Endothelial cell of umbilical vein (primary cell): ENCODE measurements around the gene KCNG3. TPM values are rescaled to one million over a fixed set of nuclear protein-coding genes. Genes with fewer than 3 reads are reported as not detected.

Experiments used
- BruUV-seq: library from RNA; stranded (reverse); fragments of 400-500 nt; replicated peaks from 2 replicates; lab custom pipeline; 2021; lab: Mats Ljungman, UMichigan
- CTCF ChIA-PET: fragments of 300-600, 350-600 bp; sonication (Branson Sonifier 250); formaldehyde crosslinking; loops from one replicate; lab custom pipeline; 2021; ENCODE audit warnings: antibody characterized with exemption, inconsistent platforms; lab: Charles Lee
- POLR2A ChIA-PET: fragments of 300-600, 350-600 bp; sonication (Branson Sonifier 250); formaldehyde crosslinking; loops from one replicate; lab custom pipeline; 2021; ENCODE audit warnings: antibody characterized with exemption, inconsistent platforms; lab: Charles Lee
- DNase-seq: peaks from one replicate; pipeline ENCODE4 v3.0.0-alpha.2; 2011; ENCODE audit warnings: low read depth, low spot score
- FAIRE-seq: peaks from 2 replicates; lab custom pipeline; 2011; peaks lifted over from hg19 to GRCh38; lab: Jason Lieb, UNC
- H2AFZ ChIP-seq: 2 replicates; pipeline ENCODE4 v1.6.0; 2012; ENCODE audit warnings: low read depth, low read length, control low read depth, inconsistent platforms
- H3K27ac ChIP-seq: 2 replicates; pipeline ENCODE4 v1.5.1; 2011; ENCODE audit warnings: low read depth, mild to moderate bottlenecking, control low read depth, low read length, moderate library complexity; ENCODE audit not compliant: insufficient read depth
- H3K27me3 ChIP-seq, 2 experiments: 2 replicates each; pipeline versions ENCODE4 v1.6.0 to v1.6.1; 2011; ENCODE audit warnings: low read length in 2 of 2, mixed read lengths in 1 of 2; ENCODE audit not compliant: control insufficient read depth in 2 of 2, insufficient read depth in 2 of 2
- H3K36me3 ChIP-seq, 2 experiments: 2 replicates in 1 of 2; 3 replicates in 1 of 2; pipeline ENCODE4 v1.5.1; 2011; ENCODE audit warnings: low read length in 2 of 2, mild to moderate bottlenecking in 1 of 2, moderate library complexity in 1 of 2; ENCODE audit not compliant: control insufficient read depth in 2 of 2, insufficient read depth in 2 of 2; ENCODE audit errors: extremely low read depth in 1 of 2
- H3K4me1 ChIP-seq: 3 replicates; pipeline ENCODE4 v1.5.1; 2011; ENCODE audit warnings: mild to moderate bottlenecking, low read length; ENCODE audit not compliant: control insufficient read depth, insufficient read depth; ENCODE audit errors: extremely low read depth
- H3K4me2 ChIP-seq: 2 replicates; pipeline ENCODE4 v1.6.1; 2011; ENCODE audit warnings: low read length, control low read depth, mixed read lengths; ENCODE audit not compliant: insufficient read depth
- H3K4me3 ChIP-seq, 3 experiments: fragments of 200-600 bp in 1 of 3; sonication (generic), shearing (Covaris generic) in 1 of 3; replicated peaks in 1 of 3; 2 replicates each; pipeline ENCODE4 v1.5.1; 2011 to 2016; ENCODE audit warnings: control low read depth in 3 of 3, low read length in 3 of 3, mild to moderate bottlenecking in 2 of 3, inconsistent platforms in 1 of 3, low read depth in 1 of 3, moderate library complexity in 1 of 3; ENCODE audit not compliant: insufficient read depth in 1 of 3
- H3K79me2 ChIP-seq: 2 replicates; pipeline ENCODE4 v1.6.0; 2012; ENCODE audit warnings: low read length, inconsistent platforms; ENCODE audit not compliant: control insufficient read depth, insufficient read depth
- H3K9ac ChIP-seq: replicated peaks from 2 replicates; pipeline ENCODE3; 2011; ENCODE audit warnings: low read length, control low read depth; ENCODE audit not compliant: insufficient read depth; ENCODE audit errors: extremely low read depth
- H3K9me1 ChIP-seq: replicated peaks from 3 replicates; pipeline ENCODE4 v1.6.0; 2011; ENCODE audit warnings: mild to moderate bottlenecking, low read length; ENCODE audit not compliant: control insufficient read depth, insufficient read depth; ENCODE audit errors: extremely low read depth
- H3K9me3 ChIP-seq: replicated peaks from 2 replicates; pipeline ENCODE4 v1.5.1; 2012; ENCODE audit warnings: low read length, inconsistent platforms; ENCODE audit not compliant: control insufficient read depth, insufficient read depth
- H4K20me1 ChIP-seq: replicated peaks from 2 replicates; pipeline ENCODE3; 2011; ENCODE audit warnings: mild to moderate bottlenecking, low read length; ENCODE audit not compliant: control insufficient read depth, insufficient read depth; ENCODE audit errors: extremely low read depth
- EZH2 ChIP-seq: IDR thresholded peaks from 2 replicates; pipeline ENCODE4 v1.6.1; 2012; ENCODE audit warnings: borderline replicate concordance, low read depth, mild to moderate bottlenecking, moderate library complexity, low read length, inconsistent platforms; ENCODE audit not compliant: severe bottlenecking
- FOS ChIP-seq: IDR thresholded peaks from 2 replicates; pipeline ENCODE4 v1.6.1; 2011; ENCODE audit warnings: mild to moderate bottlenecking, low read length, moderate library complexity, borderline replicate concordance; ENCODE audit not compliant: insufficient read depth
- GATA2 ChIP-seq: IDR thresholded peaks from 2 replicates; pipeline ENCODE4 v1.7.0; 2011; ENCODE audit warnings: low read depth, mild to moderate bottlenecking, moderate library complexity, mixed read lengths, low read length; ENCODE audit not compliant: insufficient read length, insufficient read depth
- JUN ChIP-seq: IDR thresholded peaks from 2 replicates; pipeline ENCODE4 v1.6.1; 2011; ENCODE audit warnings: borderline replicate concordance, low read depth; ENCODE audit not compliant: insufficient read length, insufficient read depth
- MYC ChIP-seq: IDR thresholded peaks from one replicate; pipeline ENCODE4 v1.6.1; 2011; ENCODE audit warnings: mild to moderate bottlenecking, low read depth, low read length
- POLR2A ChIP-seq: IDR thresholded peaks from 2 replicates; pipeline ENCODE4 v1.6.1; 2012; ENCODE audit warnings: low read depth, mild to moderate bottlenecking, control low read depth, low read length
- POLR2AphosphoS5 ChIP-seq: IDR thresholded peaks from 2 replicates; pipeline ENCODE4 v1.6.1; 2012; ENCODE audit warnings: low read depth, mild to moderate bottlenecking, control low read depth, low read length, moderate library complexity; ENCODE audit not compliant: insufficient read depth
- dilution Hi-C: fragments of 300-500 bp; cut with MboI; formaldehyde crosslinking; loops from one replicate; pipeline ENCODE4 v1.15.0; 2019; ENCODE audit warnings: low sequenced_read_pairs; ENCODE audit not compliant: extremely low pct_ligation_motif_present
- intact Hi-C: fragments of 100-400 bp; cut with micrococcal nuclease; formaldehyde crosslinking; loops from one replicate; pipeline ENCODE4 v1.10.0; 2022
- polyA plus RNA-seq, 4 experiments: library from polyadenylated mRNA; depleted of rRNA in 3 of 4; stranded (reverse) in 3 of 4; unstranded in 1 of 4; fragments of >200 nt; gene quantifications; 2 replicates each; pipeline versions ENCODE4 v1.2.1 to v1.2.3, GENCODE V29; 2011 to 2012; ENCODE audit warnings: missing spikeins in 1 of 4
- total RNA-seq: library from RNA; stranded (reverse); gene quantifications from 2 replicates; pipeline ENCODE4 v1.2.3, GENCODE V29; 2021
- TF ChIP-seq, protein P1 (sequence below): IDR thresholded peaks from 2 replicates; pipeline ENCODE4 v1.6.1; 2011; ENCODE audit not compliant: insufficient read depth, insufficient read length
- TF ChIP-seq, protein P2 (sequence below), 2 donors: IDR thresholded peaks; 1 replicate in 1 of 2; 2 replicates in 1 of 2; pipeline ENCODE4 v1.5.1; 2011; ENCODE audit warnings: low read length in 2 of 2, mild to moderate bottlenecking in 2 of 2, moderate library complexity in 2 of 2, control low read depth in 1 of 2, inconsistent platforms in 1 of 2, low read depth in 1 of 2; ENCODE audit not compliant: insufficient read depth in 1 of 2; ENCODE audit errors: extremely low read depth in 1 of 2

Gene KCNG3
- total and polyA plus RNA-seq, 2 donors (not counting 3 experiments of a cell fraction or from before 2014, with no cell fraction given) = 0.15 TPM; not detected in 1

DNA sequence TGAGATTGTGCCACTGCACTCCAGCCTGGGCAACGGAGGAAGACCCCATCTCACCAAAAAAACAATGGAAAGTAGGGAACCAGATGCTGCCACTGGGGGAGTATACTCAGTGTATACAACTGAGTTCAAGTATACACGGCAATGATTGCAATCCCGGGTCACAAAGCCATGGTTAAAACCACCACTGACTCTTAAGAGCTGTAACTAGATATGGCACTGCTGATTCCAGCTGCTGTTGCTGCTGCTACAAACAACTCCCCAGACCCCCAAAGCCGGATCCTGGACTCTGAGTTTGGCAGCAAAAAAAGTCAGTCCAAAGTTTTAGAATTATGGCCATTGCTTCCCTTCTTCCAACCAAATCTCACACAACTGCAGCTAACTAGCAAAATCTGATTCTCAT, 89.1 kb downstream of the KCNG3 start:
- peaks cover 0 to 4% of the 10 kb centered on the region in 2 experiments for H3K27me3 ChIP-seq
- BruUV-seq = no TSS peak
- no peak overlapping the region for H3K9ac ChIP-seq
- DNase-seq = no peak
- no peaks in the 10 kb centered on the region for H4K20me1 ChIP-seq
- no peak overlapping the region for H3K4me2 ChIP-seq
- ChIA-PET CTCF (interaction anchor here (0.9 to 2.0 kb wide), 4 partner anchors 10 to 40 kb away, joined by 3 to 6 read pairs (median 4); no protein-coding TSS in a partner anchor), POLR2A (no interaction called here)
- no peak overlapping the region for H3K4me3 ChIP-seq
- H3K9me1 ChIP-seq = no peaks in the 10 kb centered on the region
- H3K79me2 ChIP-seq = no peaks in the 10 kb centered on the region
- dilution Hi-C loops (no loop called here), intact Hi-C loops (no loop called here)
- no peak overlapping the region for H3K27ac ChIP-seq
- FAIRE-seq = no peak
- no peaks in the 10 kb centered on the region for H3K4me1 ChIP-seq
- TF ChIP-seq JUN = no peak
- TF ChIP-seq, protein P1, sequence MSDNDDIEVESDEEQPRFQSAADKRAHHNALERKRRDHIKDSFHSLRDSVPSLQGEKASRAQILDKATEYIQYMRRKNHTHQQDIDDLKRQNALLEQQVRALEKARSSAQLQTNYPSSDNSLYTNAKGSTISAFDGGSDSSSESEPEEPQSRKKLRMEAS = no peak
- no peak for TF ChIP-seq FOS
- TF ChIP-seq EZH2 = no peak
- TF ChIP-seq, protein P2, sequence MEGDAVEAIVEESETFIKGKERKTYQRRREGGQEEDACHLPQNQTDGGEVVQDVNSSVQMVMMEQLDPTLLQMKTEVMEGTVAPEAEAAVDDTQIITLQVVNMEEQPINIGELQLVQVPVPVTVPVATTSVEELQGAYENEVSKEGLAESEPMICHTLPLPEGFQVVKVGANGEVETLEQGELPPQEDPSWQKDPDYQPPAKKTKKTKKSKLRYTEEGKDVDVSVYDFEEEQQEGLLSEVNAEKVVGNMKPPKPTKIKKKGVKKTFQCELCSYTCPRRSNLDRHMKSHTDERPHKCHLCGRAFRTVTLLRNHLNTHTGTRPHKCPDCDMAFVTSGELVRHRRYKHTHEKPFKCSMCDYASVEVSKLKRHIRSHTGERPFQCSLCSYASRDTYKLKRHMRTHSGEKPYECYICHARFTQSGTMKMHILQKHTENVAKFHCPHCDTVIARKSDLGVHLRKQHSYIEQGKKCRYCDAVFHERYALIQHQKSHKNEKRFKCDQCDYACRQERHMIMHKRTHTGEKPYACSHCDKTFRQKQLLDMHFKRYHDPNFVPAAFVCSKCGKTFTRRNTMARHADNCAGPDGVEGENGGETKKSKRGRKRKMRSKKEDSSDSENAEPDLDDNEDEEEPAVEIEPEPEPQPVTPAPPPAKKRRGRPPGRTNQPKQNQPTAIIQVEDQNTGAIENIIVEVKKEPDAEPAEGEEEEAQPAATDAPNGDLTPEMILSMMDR (IDR thresholded peaks at IDR 0.05; ENCODE audit: extremely low read depth in 1 of 2, insufficient read depth in 1 of 2, low read depth in 1 of 2, low read length in 2 of 2) = no peak
- TF ChIP-seq MYC = no peak
- TF ChIP-seq POLR2A = no peak
- no peak for TF ChIP-seq POLR2AphosphoS5
- no peak for TF ChIP-seq GATA2
- no peaks in the 10 kb centered on the region for H3K36me3 ChIP-seq
- no peaks in the 10 kb centered on the region for H3K9me3 ChIP-seq
- no peak overlapping the region for H2AFZ ChIP-seq
